Thoracic aorta (tissue), 2 donors: ENCODE data around the gene ZCCHC24. TPM values are rescaled to one million over a fixed set of nuclear protein-coding genes. Genes with fewer than 3 reads are reported as not detected.

Experiments used
- ATAC-seq: fragments of 150-250 bp; one replicate; pipeline ENCODE4 v1.8.0; 2017; ENCODE audit warnings: low read depth; ENCODE audit not compliant: insufficient number of reproducible peaks, low FRiP score
- DNase-seq: peaks from one replicate; pipeline ENCODE4 v3.0.0-alpha.2; 2020; ENCODE audit warnings: low spot score
- H3K27ac ChIP-seq, 2 donors: fragments of 200-600 bp; sonication (generic); 1 replicate in 1 of 2; 2 replicates in 1 of 2; pipeline ENCODE4 v1.5.1; 2016; ENCODE audit warnings: mild to moderate bottlenecking in 2 of 2, moderate library complexity in 2 of 2
- H3K27me3 ChIP-seq: fragments of 200-600 bp; sonication (generic); replicated peaks from 2 replicates; pipeline ENCODE4 v1.6.0; 2016; ENCODE audit warnings: mild to moderate bottlenecking; ENCODE audit not compliant: insufficient read depth
- H3K36me3 ChIP-seq: fragments of 200-600 bp; sonication (generic); one replicate; pipeline ENCODE4 v1.5.1; 2016
- H3K4me1 ChIP-seq, 2 donors: fragments of 200-600 bp; sonication (generic); 1 replicate in 1 of 2; 2 replicates in 1 of 2; pipeline versions ENCODE4 v1.5.1 to v1.6.0; 2016; ENCODE audit warnings: low read depth in 2 of 2, mild to moderate bottlenecking in 1 of 2; ENCODE audit not compliant: control insufficient read depth in 1 of 2
- H3K4me3 ChIP-seq: fragments of 200-600 bp; sonication (generic); 2 replicates; pipeline ENCODE4 v1.5.1; 2016; ENCODE audit warnings: mild to moderate bottlenecking
- H3K9me3 ChIP-seq: fragments of 200-600 bp; sonication (generic); 2 replicates; pipeline ENCODE4 v1.5.1; 2016
- CTCF ChIP-seq: fragments of 200-600 bp; sonication (generic); IDR thresholded peaks from one replicate; pipeline ENCODE4 v1.5.1; 2019; ENCODE audit warnings: antibody characterized with exemption
- total RNA-seq, 2 donors: library from RNA; depleted of rRNA; stranded (reverse); fragments of >200 nt; gene quantifications; one replicate each; pipeline versions ENCODE4 v1.1.0 to v1.2.3, GENCODE V29; 2016

ZCCHC24 gene
- total RNA-seq, 2 donors from 2014 or later: 66.9 to 82.9 TPM

DNA sequence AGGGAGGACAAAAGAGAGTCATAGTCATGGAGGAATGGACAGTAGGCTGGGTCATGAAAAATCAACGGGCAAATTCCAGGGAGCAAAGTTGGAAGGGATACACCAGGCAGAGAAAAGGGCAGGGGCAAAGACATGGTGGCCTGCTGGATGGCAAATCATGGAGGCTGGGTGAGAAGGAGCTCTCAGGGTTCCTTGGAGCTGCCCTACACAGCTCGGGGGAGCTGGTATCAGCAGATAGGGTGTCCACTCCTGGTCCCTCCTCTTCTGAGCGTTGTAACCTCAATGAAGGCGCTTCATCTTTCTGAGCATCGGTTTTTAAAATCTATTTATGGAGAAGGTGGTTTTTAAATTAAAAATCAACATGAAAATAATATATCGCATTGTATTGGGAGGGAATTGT is 39.1 kb upstream of the ZCCHC24 start:
- H3K4me3 ChIP-seq: no peak overlapping the region
- TF ChIP-seq CTCF: no peak
- no peaks in the 10 kb centered on the region for H3K27me3 ChIP-seq
- ATAC-seq (no peak), DNase-seq (no peak)
- no peak overlapping the region for H3K27ac ChIP-seq
- H3K4me1 ChIP-seq: peaks cover 3 to 17% of the 10 kb centered on the region in 2 donors
- H3K36me3 ChIP-seq: no peaks in the 10 kb centered on the region
- no peaks in the 10 kb centered on the region for H3K9me3 ChIP-seq

DNA sequence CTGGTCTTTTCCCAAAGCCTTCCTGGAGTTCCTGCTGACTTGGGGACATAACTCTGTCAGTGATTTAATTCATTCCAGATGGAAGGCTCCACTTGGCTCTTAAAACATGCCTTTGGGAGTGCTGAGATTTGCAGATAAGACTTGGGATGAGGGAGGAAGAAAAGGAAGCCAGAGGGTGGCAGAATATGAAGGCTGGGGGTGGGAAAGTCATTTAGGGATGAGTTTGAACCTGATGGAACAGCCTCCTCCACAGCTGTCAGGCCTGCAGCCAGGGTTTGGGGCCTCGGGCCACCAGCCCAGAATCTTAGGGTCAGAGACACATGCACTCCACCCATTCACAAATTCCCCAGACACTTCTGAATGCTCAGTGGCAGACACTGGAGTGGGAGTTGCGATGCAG is 38.5 kb upstream of the ZCCHC24 start:
- H3K9me3 ChIP-seq: no peaks in the 10 kb centered on the region
- peaks cover 3 to 17% of the 10 kb centered on the region in 2 donors for H3K4me1 ChIP-seq
- H3K27me3 ChIP-seq: no peaks in the 10 kb centered on the region
- no peak overlapping the region for H3K27ac ChIP-seq
- no peak overlapping the region for H3K4me3 ChIP-seq
- no peak for ATAC-seq
- TF ChIP-seq CTCF: no peak
- no peak for DNase-seq
- H3K36me3 ChIP-seq: no peaks in the 10 kb centered on the region

DNA sequence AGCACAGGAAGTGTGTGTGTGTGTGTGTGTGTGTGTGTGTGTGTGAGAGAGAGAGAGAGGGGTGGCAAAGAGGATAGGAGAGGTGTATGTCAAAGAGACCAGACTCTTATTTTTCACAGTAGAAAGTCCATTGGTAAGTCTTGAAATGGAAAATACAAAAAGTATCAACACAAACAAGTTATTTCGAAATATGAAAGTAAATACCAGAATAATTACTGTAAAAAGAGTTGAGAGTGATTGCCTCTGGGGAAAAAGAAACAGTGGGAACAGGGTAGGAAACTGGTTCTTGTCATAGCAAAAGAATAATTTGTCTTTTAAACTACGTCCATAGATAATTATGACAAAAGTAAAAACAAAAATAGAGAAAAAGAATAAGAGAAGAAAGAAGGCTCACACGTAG is 37.9 kb upstream of the ZCCHC24 start:
- TF ChIP-seq CTCF: no peak

GRCh38 chr10:79482741-79483140 is 37.3 kb upstream of the ZCCHC24 start:
- no peak for DNase-seq
- TF ChIP-seq CTCF: no peak
- ATAC-seq: no peak
- Histone ChIP-seq H3K9me3 (no peaks in the 10 kb centered on the region), H3K4me1 (peaks cover 0 to 5% of the 10 kb centered on the region in 2 donors), H3K27me3 (no peaks in the 10 kb centered on the region), H3K4me3 (no peak overlapping the region), H3K36me3 (no peaks in the 10 kb centered on the region), H3K27ac (no peak overlapping the region)

More for the DNA sequence above, 37.9 kb upstream of the ZCCHC24 start:
- Histone ChIP-seq H3K4me3 (no peak overlapping the region), H3K36me3 (no peaks in the 10 kb centered on the region), H3K27ac (no peak overlapping the region), H3K4me1 (peaks cover 0 to 10% of the 10 kb centered on the region in 2 donors), H3K27me3 (no peaks in the 10 kb centered on the region), H3K9me3 (no peaks in the 10 kb centered on the region)
- no peak for DNase-seq
- ATAC-seq: no peak

- ATAC-seq: no peak
- no peak overlapping the region for H3K4me3 ChIP-seq
- TF ChIP-seq CTCF: no peak
- no peak overlapping the region for H3K27ac ChIP-seq
- peaks cover 0 to under 1% of the 10 kb centered on the region in 2 donors for H3K4me1 ChIP-seq
- H3K27me3 ChIP-seq: no peaks in the 10 kb centered on the region
- H3K9me3 ChIP-seq: no peaks in the 10 kb centered on the region
- H3K36me3 ChIP-seq: no peaks in the 10 kb centered on the region
- DNase-seq: no peak
Measured at GRCh38 chr10:79482304-79482703, 36.9 kb upstream of the ZCCHC24 start.
